ENCODE measurements around the gene TMEFF2. TPM values are rescaled to one million over a fixed set of nuclear protein-coding genes. Genes with fewer than 3 reads are reported as not detected.

The TMEFF2 gene
- total and polyA plus RNA-seq, 2 of the 4 experiments (the other 2 are of a cell fraction), result 1.3 to 3.0 TPM

GRCh38 chr2:192035731-192036442, 158.8 kb downstream of the TMEFF2 start:
- Histone ChIP-seq H2AK5ac (ENCODE audit: low read depth, low read length) (no peak overlapping the region), H3K23ac (ENCODE audit: low read depth, low read length) (0 out of 2 replicates have a peak overlapping the region, but pooled peaks have one; percentile 20), H4K20me1 (ENCODE audit: insufficient read depth, low read length) (no peaks in the 10 kb centered on the region), H3K14ac (replicated peaks; ENCODE audit: low read depth, low read length) (peak overlapping the region; percentile 53), H2BK5ac (ENCODE audit: low read depth, low read length, poor library complexity, severe bottlenecking) (peak overlapping the region; percentile 49), H3K18ac (ENCODE audit: low read depth, low read length) (peak overlapping the region; percentile 76), H3K56ac (ENCODE audit: extremely low read depth, insufficient read depth, low read length) (no peak overlapping the region), H3K4me2 (ENCODE audit: low read depth, low read length) (peak overlapping the region; percentile 96; the same call in 1 of the 2 replicates), H2BK120ac (ENCODE audit: low read depth, low read length) (peak overlapping the region; percentile 71), H4K5ac (ENCODE audit: low read depth, low read length) (no peak overlapping the region; the same call in 1 of the 2 replicates), H3K9ac (ENCODE audit: low read depth, low read length) (peak overlapping the region; percentile 23; the same call in 1 of the 2 replicates), H3K4me1 (ENCODE audit: control insufficient read depth, insufficient read depth, low read length) (peaks cover 2% of the 10 kb centered on the region; the same call in 1 of the 2 replicates), H3K4me3 (ENCODE audit: insufficient read depth, low read depth, low read length) (peak overlapping the region; percentile 32; the same call in 1 of the 2 replicates), H3K27me3 (ENCODE audit: control insufficient read depth, insufficient read depth, low read length) (no peaks in the 10 kb centered on the region), H3K9me1 (ENCODE audit: insufficient read depth, low read length) (no peaks in the 10 kb centered on the region), H3K27ac (ENCODE audit: insufficient read depth, low read length) (peak overlapping the region; percentile 47; the same call in 1 of the 2 replicates), H3K36me3 (ENCODE audit: control insufficient read depth, insufficient read depth, low read length) (no peaks in the 10 kb centered on the region), H2AK9ac (replicated peaks; ENCODE audit: low read depth, low read length, poor library complexity) (no peak overlapping the region), H3K4ac (ENCODE audit: low read depth, low read length) (no peak overlapping the region; the same call in 1 of the 2 replicates), H2BK20ac (ENCODE audit: low read depth, low read length) (peak overlapping the region; percentile 86), H2AFZ (replicated peaks; ENCODE audit: low read length, poor library complexity) (peak overlapping the region; percentile 78), H3K9me3 (ENCODE audit: control insufficient read depth, insufficient read depth, low read length) (no peaks in the 10 kb centered on the region), H2BK15ac (ENCODE audit: low read depth, low read length) (0 out of 3 replicates have a peak overlapping the region, but pooled peaks have one; percentile 55), H4K8ac (ENCODE audit: low read depth in 2 of 2, low read length in 2 of 2) (peak overlapping the region in 1 of 2 experiments; percentile 14; a peak in 1 of 4 replicates), H3K79me1 (ENCODE audit: low read depth in 1 of 2, low read length in 2 of 2) (no peaks in the 10 kb centered on the region), H4K91ac (ENCODE audit: insufficient read depth, low read depth, low read length) (peak overlapping the region; percentile 55; the same call in 1 of the 2 replicates)
- WGBS, 2 experiments (ENCODE audit: extremely low coverage in 2 of 2, insufficient read length in 1 of 2), result 0% methylated on average over 1 of the region's 3 CpGs; no CpG with 5 or more reads in 1 of the 2 experiments
- ChIA-PET CTCF (interaction anchor here (0.6 kb wide), 1 partner anchor 10 kb away, joined by 3 read pairs; no protein-coding TSS in a partner anchor), POLR2A (ENCODE audit: unreplicated experiment) (no interaction called here)
- dilution Hi-C loops (cut with HindIII; ENCODE audit: low sequenced_read_pairs, unreplicated experiment), result no loop called here
- BruUV-seq (replicated peaks), result no TSS peak
- TF ChIP-seq FOS (IDR thresholded peaks at IDR 0.05; ENCODE audit: low read depth, low read length) (no peak), USF2 (IDR thresholded peaks at IDR 0.05; ENCODE audit: low read depth, low read length) (no peak), RCOR1 (IDR thresholded peaks at IDR 0.05; ENCODE audit: insufficient replicate concordance, low read length) (no peak)
- intact Hi-C loops (cut with micrococcal nuclease), result no loop called here
- DNase-seq, result peak; percentile 76
- in situ Hi-C loops (cut with MboI; ENCODE audit: low sequenced_read_pairs), result no loop called here
- peak; percentile 97 for ATAC-seq (ENCODE audit: low read depth)

Measured in IMR-90 (cell line).